CD4-positive, alpha-beta T cell treated with Interleukin-15 for 4 hours (primary cell): ENCODE results near the gene PHGDH.
"Not testable (repeated sequence)": the region's sequence is repeated elsewhere in the genome, so short reads cannot be mapped to it uniquely, and the experiment has no call there.

Source experiments
- DNase-seq: peaks from one replicate; pipeline ENCODE4 v3.0.0-alpha.2; 2020; ENCODE audit warnings: low spot score

The PHGDH gene

GRCh38 chr1:119711804-119712341 lies at the start of gene PHGDH:
PHGDH (plus strand) TSS chr1:119711934; CDS start chr1:119712023, 89 bp downstream.
- peak; percentile 8 for DNase-seq

- no peak for DNase-seq
These were observed 49.7 kb upstream of the PHGDH start for GRCh38 chr1:119662034-119662437.

- no peak for DNase-seq
These were observed 47.7 kb upstream of the PHGDH start for GRCh38 chr1:119664067-119664466.

- no peak for DNase-seq
These were observed 44.6 kb upstream of the PHGDH start for GRCh38 chr1:119667173-119667572.

- DNase-seq: no peak
These were observed 40.8 kb upstream of the PHGDH start for GRCh38 chr1:119670898-119671297.

- DNase-seq: no peak
These were observed 38.4 kb upstream of the PHGDH start for GRCh38 chr1:119673171-119673940.

- DNase-seq: no peak
These were observed 37.6 kb upstream of the PHGDH start for GRCh38 chr1:119674111-119674526.

GRCh38 chr1:119674835-119675289 lies 36.9 kb upstream of the PHGDH start:
- peak; percentile 10 for DNase-seq

GRCh38 chr1:119675349-119676345 lies 36.1 kb upstream of the PHGDH start:
- peak; percentile 52 for DNase-seq

- no peak for DNase-seq
These were observed 35.0 kb upstream of the PHGDH start for GRCh38 chr1:119676571-119677206.

- no peak for DNase-seq
These were observed 32.5 kb upstream of the PHGDH start for GRCh38 chr1:119679223-119679622.

GRCh38 chr1:119680193-119680592 lies 31.5 kb upstream of the PHGDH start:
- no peak for DNase-seq

- DNase-seq: no peak
These were observed 31.0 kb upstream of the PHGDH start for GRCh38 chr1:119680723-119681122.

GRCh38 chr1:119681560-119681959 lies 30.2 kb upstream of the PHGDH start:
- no peak for DNase-seq

GRCh38 chr1:119682141-119682540 lies 29.6 kb upstream of the PHGDH start:
- no peak for DNase-seq

- no peak for DNase-seq
These were observed 27.8 kb upstream of the PHGDH start for GRCh38 chr1:119683893-119684292.

- DNase-seq: no peak
These were observed 25.1 kb upstream of the PHGDH start for GRCh38 chr1:119686661-119687060.

- DNase-seq: no peak
These were observed 24.2 kb upstream of the PHGDH start for GRCh38 chr1:119687434-119688079.

- no peak for DNase-seq
These were observed 22.9 kb upstream of the PHGDH start for GRCh38 chr1:119688810-119689209.

- no peak for DNase-seq
These were observed 22.2 kb upstream of the PHGDH start for GRCh38 chr1:119689511-119689910.

- DNase-seq: not testable (repeated sequence)
These were observed 14.9 kb upstream of the PHGDH start for GRCh38 chr1:119696863-119697262.
